Stimulated activated CD4-positive, alpha-beta T cell treated with anti-CD3 and anti-CD28 coated beads, Interleukin-4, amount 100 ng/mL, for 4 hours (primary cell): ENCODE data around the gene GARIN5A.
"Not testable (repeated sequence)": the region's sequence is repeated elsewhere in the genome, so short reads cannot be mapped to it uniquely, and the experiment has no call there.

Source experiments
- DNase-seq, 2 experiments: peaks; one replicate each; pipeline ENCODE4 v3.0.0-alpha.2; 2020

GARIN5A gene

DNA sequence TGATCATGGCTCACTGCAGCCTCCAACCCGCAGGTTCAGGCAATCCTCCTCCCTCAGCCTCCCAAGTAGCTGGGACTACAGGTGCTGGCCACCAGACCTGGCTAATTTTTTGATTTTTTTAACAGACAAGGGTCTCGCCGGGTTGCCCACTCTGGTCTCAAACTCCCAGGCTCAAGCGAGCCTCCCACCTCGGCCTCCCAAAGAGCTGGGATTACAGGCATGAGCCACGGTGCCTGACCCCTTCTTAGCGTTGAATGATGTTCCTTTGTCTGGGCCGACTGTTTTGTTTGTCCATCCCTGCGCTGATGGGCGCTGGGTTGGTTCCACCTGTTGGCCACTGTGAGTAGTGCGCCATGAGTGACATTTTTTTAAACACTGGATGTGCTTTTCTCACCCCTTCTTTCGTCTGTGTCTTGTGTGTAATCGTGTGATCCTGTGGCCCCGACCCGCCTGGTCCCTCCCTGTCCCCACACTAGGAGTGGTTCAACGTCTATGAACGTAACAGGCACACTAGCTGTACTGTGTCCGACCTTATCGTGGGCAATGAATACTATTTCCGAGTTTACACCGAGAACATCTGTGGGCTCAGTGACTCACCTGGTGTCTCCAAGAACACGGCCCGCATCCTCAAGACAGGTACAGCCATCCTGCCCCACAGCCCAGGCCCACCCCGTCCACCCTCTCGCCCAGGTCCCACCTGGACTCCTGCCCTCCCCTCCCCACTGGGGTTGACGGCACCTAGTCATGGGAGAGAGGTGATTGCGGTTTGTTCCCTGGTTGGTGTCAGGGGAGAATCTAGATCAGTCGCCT, 15.4 kb downstream of the GARIN5A start:
- DNase-seq: peak; percentile 35 to 51

DNA sequence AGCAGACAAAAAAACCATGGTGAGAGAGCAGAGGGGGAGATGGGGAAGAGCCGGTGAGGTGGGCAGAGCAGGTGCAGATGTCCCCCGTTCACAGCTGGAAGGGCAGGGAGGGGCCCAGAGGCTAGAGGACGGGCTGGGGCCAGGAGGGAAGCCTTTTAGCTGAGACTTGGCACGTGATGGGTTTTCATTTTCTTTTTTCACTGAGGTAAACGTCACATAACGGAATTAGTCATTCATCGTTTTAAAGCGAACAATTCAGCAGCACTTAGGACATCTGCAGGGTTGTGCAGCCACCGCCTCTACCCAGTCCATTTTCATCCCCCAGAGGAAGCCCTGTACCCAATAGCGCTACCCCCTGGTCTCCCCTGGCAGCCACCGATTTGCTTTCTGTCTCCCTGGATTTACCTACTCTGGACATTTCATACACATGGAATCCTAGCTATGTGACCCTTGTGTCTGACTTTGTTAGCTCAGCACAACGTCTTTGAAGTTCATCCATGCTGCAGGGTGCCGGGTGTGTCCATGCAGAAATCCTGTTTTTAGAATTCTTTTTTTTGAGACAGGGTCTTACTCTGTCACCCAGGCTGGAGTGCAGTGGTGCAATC, 16.4 kb downstream of the GARIN5A start:
- DNase-seq: no peak

DNA sequence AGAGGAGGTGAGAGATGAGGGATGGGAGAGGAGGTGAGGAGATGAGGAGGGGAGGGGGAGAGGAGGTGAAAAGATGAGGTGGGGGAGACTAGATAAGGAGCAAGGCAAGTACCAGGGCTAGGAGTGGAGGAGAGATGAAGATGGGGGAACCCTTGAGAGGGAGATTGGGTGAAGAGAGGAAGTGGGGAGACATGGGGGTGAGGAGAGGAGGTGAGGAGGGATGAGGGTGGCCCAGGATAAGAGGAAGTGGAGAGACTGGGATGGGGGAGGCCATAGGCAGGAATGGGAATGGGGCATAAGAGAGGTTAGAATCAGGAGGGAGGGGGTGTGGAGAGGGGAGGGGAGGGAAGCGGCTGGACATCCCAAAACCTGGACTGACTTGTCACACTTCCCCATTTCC, 17.0 kb downstream of the GARIN5A start:
- DNase-seq: no peak

DNA sequence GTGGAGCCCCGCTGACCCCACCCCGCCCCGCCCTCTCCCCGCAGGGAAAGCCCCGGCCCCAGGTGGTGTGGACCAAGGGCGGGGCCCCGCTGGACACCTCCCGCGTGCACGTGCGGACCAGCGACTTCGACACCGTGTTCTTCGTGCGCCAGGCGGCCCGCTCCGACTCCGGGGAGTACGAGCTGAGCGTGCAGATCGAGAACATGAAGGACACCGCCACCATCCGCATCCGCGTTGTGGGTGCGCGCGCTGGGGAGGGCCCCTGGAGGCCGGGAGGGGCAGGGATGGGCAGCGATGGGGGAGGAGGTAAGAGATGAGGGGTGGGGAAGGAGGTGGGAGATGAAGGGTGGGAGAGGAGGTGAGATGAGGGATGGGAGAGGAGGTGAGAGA, 17.6 kb downstream of the GARIN5A start:
- DNase-seq: no peak

DNA sequence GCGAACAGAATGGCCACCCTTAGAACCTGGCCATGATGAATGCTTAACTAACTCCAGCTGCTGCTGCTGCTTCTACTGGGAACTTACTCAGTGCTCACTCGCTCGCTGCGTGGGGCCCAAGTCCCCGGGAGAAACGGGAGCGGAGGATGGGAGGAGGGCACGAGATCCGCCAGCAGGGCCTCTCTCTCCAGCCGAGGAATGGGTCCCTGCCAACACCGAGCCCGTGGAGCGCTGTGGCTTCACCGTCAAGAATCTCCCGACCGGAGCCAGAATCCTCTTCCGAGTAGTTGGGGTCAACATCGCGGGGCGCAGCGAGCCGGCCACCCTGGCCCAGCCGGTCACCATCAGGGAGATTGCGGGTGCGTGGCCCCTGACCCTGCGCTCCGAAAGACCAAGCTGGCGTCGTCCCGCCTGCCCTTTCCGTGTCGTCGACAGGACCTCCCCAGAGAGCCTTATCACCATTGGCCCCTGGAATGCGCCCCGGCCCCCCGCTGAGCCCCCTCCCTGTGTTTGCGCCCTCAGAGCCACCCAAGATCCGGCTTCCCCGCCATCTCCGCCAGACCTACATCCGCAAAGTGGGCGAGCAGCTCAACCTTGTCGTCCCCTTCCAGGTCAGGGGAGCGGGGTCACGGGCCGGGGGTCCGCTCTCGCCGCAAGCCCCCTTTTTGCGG, 18.1 kb downstream of the GARIN5A start:
- no peak for DNase-seq

DNA sequence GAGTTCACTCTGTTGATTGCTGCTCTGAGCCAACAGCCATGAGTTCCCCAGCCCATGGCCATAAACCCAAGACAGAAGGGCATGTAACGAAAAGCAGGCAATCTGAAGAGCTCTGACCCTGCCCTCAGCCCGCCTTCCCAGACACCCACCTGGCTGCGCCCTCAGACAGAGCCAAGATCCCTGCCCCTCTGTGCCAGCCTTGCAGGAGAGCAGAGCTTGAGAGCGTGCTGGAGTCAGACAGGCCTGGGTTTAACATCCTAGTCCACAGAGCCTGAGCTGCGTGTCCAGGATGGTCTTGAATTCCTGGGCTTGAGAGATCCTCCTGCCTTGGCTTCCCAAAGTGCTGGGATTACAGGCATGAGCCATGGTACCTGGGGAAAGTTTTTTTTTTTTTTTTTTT, 19.3 kb downstream of the GARIN5A start:
- no peak for DNase-seq

DNA sequence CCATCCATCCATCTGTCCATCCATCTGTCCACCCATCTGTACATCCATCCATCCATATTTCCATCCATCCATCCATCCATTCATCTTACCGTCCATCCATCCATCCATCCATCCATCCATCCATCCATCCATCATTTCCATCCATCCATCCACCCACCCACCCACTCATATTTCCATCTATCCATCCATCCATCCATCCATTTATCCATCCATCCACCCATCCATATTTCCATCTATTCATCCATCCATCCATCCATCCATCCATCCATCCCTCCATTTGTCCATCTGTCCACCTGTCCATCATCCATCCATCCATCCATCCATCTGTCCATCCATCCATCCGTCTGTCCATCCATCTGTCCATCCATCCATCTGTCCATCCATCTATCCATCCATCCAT, 20.7 kb downstream of the GARIN5A start:
- DNase-seq: no peak

DNA sequence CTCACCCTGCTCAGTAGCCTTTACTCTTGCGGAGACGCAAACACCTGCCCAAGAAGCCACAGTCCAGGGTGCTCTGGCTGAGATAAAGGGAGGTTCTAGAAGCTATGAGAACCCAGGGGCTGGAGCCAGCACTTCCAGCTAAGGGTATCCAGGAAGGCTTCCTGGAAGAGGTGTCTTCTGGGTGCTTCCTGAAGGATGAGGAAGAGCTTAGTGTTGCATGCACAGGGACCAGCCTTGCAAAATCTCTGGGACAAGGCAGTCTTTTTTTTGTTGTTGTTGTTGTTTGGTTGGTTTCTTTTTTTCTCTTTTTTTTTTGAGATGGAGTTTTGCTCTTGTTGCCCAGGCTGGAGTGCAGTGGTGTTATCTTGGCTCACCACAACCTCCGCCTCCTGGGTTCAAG, 23.4 kb downstream of the GARIN5A start:
- no peak for DNase-seq

DNA sequence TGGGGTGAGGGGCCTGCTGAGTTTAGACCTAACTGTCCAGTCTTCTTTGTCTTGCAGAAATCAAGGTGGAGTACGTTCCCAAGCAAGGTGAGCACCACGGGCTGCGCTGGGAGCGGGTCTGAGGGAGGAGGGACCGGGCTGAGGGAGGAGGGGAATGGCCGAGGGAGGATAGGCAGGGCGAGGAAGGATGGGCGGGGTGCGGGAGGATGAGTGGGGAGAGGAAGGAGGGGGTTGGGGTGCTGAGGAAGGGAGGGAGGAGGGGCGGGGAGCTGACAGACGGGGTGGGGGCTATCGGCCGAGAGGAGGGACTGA, 25.5 kb downstream of the GARIN5A start:
- no peak for DNase-seq

DNA sequence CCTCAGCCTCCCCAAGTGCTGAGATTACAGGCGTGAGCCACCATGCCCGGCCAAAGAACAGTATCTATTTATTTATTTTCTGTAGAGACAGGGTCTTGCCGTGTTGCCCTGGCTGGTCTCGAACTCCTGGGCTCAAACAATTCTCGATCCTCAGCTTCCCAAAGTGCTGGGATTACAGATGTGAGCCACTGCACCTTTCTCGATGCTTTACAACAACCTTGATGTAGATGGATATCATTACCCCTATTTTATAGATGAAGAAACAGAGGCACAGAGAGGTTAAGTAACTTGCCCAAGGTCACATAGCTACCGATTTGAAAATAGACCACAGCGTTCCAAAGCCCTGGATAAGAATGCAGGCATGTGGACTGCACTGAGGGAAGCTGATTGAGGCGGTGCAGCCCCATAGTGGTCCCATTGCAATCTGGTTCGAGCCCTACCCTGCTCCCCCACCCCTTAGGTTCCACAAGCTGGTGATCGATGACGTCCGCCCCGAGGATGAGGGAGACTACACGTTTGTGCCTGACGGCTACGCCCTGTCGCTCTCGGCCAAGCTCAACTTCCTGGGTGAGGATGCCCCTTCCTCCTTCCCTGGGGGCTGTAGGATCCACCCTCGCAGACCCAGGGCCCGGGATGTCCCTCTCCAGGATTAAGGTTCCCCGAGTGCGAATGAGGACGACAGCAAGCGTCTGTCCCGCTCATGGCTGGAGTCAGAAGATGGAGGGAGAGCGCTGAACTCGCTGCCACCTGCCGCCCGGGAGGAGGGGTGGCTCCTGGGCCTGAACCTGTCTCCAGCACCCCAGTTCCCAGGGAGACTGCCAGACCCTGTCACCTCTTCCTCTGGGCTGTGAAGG, 26.1 kb downstream of the GARIN5A start:
- no peak for DNase-seq

DNA sequence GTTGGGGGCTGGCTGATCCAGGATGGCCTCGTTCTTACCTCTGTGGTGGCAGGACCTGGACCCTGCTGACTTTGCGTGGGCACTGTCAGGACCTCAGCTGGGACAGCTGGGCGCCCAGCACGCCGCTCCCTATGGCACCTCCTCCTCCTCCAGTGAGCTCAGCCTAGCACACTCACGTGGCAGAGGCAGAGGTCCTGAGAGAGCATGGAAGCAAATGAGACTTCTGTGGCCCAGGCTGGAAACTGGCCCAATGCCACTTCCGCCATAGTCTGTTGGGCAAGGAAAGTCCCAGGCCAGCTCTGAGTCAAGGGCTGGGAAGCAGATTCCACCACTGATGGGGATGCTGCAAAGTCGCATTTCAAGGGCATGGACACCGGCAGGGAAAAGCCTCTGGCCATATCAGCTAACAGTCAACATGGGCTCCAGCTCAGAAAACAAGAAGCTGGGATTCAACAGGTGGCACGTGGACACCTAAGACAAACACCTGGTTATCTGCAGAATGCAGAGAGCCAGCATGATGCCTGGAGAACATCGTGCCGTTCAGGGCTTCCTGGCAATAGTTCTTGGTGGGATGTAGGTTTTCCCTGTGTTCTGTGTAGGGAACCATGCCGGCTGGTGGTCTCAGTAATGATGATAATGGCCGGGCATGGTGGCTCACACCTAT, 27.3 kb downstream of the GARIN5A start:
- DNase-seq: no peak

DNA sequence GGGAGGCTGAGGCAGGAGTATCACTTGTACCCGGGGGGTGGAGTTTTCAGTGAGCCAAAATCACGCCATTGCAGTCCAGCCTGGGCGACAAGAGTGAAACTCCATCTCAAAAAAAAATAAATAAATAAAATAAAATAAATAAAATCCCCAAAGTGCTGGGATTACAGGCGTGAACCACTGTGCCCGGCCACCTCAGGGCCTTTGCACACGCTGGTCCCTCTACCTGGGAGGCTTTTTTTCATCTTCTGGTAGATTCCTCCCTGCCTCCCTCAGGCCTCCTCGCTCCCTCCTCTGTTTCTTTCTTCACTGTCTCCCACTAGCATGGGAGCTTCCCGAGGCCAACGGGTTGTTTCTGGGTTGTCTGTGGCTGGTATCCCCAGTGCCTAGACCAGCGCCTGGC, 28.9 kb downstream of the GARIN5A start:
- DNase-seq: no peak

DNA sequence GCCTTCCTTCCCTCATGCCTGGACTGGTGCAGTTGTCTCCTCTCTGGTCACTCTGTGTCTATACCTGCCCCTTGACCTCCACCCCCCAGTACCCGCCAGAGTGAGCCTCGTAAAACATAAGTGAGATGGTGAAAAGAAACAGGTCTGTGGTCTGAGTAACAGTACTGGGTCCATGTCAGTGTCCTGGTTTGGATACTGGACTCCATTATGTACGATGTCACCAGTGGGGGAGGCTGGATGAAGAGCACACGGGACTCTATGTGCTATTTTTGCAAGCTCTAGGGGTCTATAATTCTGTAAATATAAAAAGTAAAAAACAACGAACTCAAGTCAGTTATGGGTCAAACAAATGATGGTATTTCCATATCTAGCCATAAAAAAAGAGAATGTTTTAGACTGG, 29.6 kb downstream of the GARIN5A start:
- DNase-seq: no peak

DNA sequence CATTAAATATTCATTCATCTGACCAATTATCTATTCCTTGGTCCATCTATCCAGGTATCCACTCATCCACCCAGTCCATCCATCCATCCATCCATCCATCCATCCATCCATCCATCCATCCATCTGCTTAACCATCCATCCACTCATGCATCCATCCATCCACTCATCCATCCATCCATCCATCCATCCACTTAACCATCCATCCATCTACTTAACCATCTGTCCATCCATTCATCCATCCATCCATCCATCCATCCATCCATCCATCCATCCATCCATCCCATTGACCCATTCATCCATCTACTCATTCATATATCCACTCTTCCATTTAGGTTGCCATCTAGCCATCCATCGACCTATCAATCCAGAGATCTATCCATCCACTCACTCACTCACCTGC, 32.6 kb downstream of the GARIN5A start:
- no peak for DNase-seq

DNA sequence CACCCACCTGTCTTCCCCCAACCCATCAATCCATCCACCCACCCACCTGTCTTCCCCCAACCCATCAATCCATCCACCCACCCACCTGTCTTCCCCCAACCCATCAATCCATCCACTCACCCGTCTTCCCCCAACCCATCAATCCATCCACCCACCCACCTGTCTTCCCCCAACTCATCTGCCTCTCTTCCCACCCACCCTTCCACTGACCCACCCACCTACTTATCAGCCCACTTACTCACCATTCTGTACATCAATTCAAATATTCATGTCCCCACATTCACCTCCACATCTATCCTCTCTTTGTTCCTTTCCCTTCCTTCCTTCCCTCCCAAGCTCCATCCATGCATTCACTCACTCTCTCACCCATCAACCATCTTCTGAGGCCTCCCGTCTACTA, 37.5 kb downstream of the GARIN5A start:
- not testable (repeated sequence) for DNase-seq

DNA sequence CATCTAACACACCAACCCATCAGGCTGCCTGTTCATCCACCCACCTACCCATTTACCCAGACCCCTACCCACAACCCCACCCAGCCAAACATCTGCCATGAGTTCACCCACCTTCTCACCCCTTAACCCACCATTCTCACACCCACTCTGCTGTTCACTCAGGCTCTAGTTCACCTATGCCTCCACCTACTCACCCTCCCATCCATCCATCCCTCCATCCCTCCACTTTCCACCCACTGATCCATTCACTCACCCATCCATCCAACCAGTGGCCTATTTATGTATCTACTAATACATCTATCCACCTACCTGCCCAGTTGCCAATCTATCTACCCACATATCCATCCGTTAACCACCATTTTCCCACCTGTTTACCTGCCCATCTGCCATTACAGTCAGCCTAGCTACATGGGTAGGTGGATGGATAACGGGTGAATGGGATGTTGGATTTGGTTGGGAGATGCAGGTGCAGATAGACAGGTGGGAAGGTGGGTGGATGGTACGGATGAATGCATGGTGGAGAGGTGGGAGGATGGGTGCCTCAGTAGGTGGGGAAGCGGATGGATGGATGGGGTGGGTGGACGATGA, 38.7 kb downstream of the GARIN5A start:
- DNase-seq: no peak

DNA sequence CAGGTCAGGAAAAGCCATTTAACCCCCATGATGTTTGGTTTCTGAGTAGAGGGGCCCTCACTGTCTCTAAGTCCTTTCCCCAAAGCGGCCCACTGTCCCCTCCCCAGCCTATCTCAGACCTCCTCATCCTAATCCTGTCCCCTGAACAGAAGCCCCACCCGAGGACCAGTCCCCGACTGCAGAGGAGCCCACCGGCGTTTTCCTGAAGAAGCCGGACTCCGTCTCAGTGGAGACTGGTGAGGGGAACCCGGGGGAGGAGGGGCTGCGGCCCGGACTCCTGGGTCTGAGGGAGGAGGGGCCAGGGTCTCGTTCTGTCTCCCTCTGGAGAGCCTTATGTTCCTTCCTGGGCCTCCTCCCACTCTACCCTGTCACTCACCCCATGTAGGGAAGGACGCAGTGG, 41.0 kb downstream of the GARIN5A start:
- no peak for DNase-seq

DNA sequence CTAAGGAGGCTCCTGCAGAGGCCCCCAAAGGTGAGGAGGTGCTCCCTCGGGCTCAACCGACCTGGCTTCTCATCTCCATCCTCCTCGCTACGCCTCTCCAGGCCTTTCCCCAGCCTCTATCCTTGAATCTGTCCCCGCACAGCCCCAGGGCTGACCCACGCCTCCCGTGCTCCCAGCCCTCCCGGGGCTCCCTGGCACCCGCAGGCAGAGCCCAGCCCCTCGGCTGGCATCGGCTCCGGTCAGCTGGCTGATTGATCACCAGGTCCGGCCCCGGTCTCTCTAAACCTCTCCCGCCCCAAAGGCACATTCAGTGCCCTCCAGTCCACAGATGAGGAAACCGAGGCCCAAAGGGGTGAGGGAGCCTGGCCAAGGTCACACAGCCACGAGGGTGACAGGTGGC, 41.4 kb downstream of the GARIN5A start:
- no peak for DNase-seq

DNA sequence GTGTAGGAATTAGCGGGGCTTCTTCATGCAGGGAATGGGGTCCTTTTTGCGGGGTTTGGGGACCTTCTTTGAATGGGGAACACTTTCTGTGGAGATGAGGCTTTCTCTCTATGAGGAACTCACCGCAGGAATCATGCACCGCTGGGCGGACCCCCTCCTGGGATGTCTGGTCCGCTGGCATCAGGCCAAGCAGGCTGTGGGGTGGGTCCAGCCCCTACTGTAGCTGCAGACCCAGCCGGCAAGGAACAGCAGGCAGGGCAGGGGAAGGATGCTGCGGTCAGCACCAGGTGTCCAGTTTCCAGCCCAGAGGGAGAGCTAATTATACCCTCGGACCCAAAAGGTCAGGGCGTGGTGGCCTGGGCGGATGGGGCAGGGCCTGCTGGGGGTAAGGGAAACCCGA, 42.1 kb downstream of the GARIN5A start:
- DNase-seq: no peak

DNA sequence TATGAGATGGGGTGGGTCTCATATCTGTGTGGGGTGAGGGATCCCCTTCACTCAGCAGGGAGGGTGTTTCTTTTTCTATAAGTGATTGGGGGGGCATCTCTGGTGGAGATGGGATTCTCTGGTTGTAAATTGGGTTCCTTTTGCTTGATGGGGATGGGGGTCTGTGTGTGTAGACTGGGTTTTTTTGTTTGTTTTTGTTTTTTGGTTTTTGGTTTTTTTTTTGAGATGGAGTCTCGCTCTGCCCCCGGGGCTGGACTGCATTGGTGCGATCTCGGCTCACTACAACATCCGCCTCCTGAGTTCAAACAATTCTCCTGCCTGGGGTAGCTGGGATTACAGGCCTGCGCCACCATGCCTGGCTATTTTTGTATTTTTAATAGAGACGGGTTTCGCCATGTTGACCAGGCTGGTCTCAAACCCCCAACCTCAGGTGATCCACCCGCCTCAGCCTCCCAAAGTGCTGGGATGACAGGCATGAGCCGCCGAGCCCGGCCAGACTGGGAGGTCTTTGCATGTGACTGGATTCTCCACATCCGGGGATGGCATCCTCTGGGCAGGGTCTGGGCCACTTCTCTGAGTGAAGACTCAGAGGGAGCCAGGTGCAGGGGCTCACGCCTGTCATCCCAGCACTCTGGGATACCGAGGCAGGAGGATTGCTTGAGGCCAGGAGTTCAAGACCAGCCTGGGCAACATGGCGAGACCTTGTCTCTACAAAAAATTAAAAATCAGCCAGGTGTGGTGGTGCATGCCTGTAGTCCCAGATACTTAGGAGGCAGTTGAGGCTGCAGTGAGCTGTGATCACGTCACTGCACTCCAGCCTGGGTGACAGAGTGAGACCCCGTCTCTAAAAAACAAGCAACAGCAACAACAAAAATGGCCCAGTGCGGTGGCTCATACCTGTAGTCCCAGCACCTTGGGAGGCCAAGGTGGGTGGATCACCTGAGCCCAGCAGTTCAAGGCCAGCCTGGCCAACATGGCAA, 43.2 kb downstream of the GARIN5A start:
- no peak for DNase-seq
